RWPE1 (cell line): Measurements from ENCODE around the gene CES2.
"Not testable (repeated sequence)": the region's sequence is repeated elsewhere in the genome, so short reads cannot be mapped to it uniquely, and the experiment has no call there.

ENCODE experiments used
- CTCF ChIA-PET: fragments of 350-600 bp; sonication (Branson Sonifier 250); formaldehyde crosslinking; extraction: SDS; loops from one replicate; lab custom pipeline; 2021; lab: Yijun Ruan, JAX
- POLR2A ChIA-PET: fragments of 400-600 bp; formaldehyde crosslinking; extraction: SDS; loops from one replicate; lab custom pipeline; 2020; ENCODE audit warnings: antibody characterized with exemption; ENCODE audit not compliant: low non-redundant PET; lab: Yijun Ruan, JAX
- DNase-seq: peaks from one replicate; pipeline ENCODE4 v3.0.0; 2012; ENCODE audit warnings: low spot score
- H3K27ac ChIP-seq: fragments of 450-650 bp; 2 replicates; pipeline ENCODE4 v1.5.1; 2017
- CTCF ChIP-seq: fragments of 450-650 bp; conservative IDR thresholded peaks from 2 replicates; pipeline ENCODE4 v1.5.1; 2017; ENCODE audit warnings: low read depth, mild to moderate bottlenecking

Gene CES2

GRCh38 chr16:66895999-66896398 is 39.3 kb upstream of the CES2 start:
- CTCF ChIA-PET, result interaction anchor here (0.6 to 2.2 kb wide), 10 partner anchors 8 to 259 kb away, joined by 3 to 23 read pairs (median 7); partner anchors contain the start of gene CDH16
- DNase-seq, result no peak
- peak overlapping the region; percentile 70 for H3K27ac ChIP-seq
- POLR2A ChIA-PET, result no interaction called here
- TF ChIP-seq CTCF, result no peak

GRCh38 chr16:66896682-66897081 is 38.6 kb upstream of the CES2 start:
- CTCF ChIA-PET, result interaction anchor here (0.6 to 1.2 kb wide), 2 partner anchors 17 to 259 kb away, joined by 3 read pairs; no protein-coding TSS in a partner anchor
- POLR2A ChIA-PET, DNase-seq: not testable (repeated sequence)
- H3K27ac ChIP-seq, result peak overlapping the region; percentile 70

- DNase-seq, result no peak
- ChIA-PET POLR2A (no interaction called here), CTCF (interaction anchor here (1.5 kb wide), 1 partner anchor 12 kb away, joined by 4 read pairs; no protein-coding TSS in a partner anchor)
- no peak for TF ChIP-seq CTCF
- H3K27ac ChIP-seq, result peak overlapping the region; percentile 13; the same call in 1 of the 2 replicates
These were observed 37.1 kb upstream of the CES2 start for GRCh38 chr16:66898207-66898606.

- no peak for DNase-seq
- CTCF ChIA-PET, result interaction anchor here (1.5 kb wide), 1 partner anchor 11 kb away, joined by 4 read pairs; no protein-coding TSS in a partner anchor
- TF ChIP-seq CTCF, result no peak
- no peak overlapping the region; the same call in 1 of the 2 replicates for H3K27ac ChIP-seq
- POLR2A ChIA-PET, result no interaction called here
These were observed 36.4 kb upstream of the CES2 start for GRCh38 chr16:66898933-66899309.

GRCh38 chr16:66899310-66899944 is 35.9 kb upstream of the CES2 start:
- DNase-seq, result no peak
- TF ChIP-seq CTCF, result no peak
- ChIA-PET CTCF (interaction anchor here (0.6 to 1.5 kb wide), 2 partner anchors 11 kb away, joined by 3 to 4 read pairs; no protein-coding TSS in a partner anchor), POLR2A (no interaction called here)
- H3K27ac ChIP-seq, result peak overlapping the region; percentile 60

GRCh38 chr16:66899945-66900710 is 35.2 kb upstream of the CES2 start:
- DNase-seq, result peak; percentile 78
- CTCF ChIA-PET, result interaction anchor here (0.6 to 1.0 kb wide), 2 partner anchors 10 kb away, joined by 3 to 4 read pairs; no protein-coding TSS in a partner anchor
- H3K27ac ChIP-seq, result peak overlapping the region; percentile 60
- no peak for TF ChIP-seq CTCF
- POLR2A ChIA-PET, result no interaction called here
